Measurements from ENCODE around the gene LRP6. TPM values are rescaled to one million over a fixed set of nuclear protein-coding genes. Genes with fewer than 3 reads are reported as not detected.

The LRP6 gene
- total RNA-seq, 1 donor from 2014 or later, result 40.9 TPM

DNA sequence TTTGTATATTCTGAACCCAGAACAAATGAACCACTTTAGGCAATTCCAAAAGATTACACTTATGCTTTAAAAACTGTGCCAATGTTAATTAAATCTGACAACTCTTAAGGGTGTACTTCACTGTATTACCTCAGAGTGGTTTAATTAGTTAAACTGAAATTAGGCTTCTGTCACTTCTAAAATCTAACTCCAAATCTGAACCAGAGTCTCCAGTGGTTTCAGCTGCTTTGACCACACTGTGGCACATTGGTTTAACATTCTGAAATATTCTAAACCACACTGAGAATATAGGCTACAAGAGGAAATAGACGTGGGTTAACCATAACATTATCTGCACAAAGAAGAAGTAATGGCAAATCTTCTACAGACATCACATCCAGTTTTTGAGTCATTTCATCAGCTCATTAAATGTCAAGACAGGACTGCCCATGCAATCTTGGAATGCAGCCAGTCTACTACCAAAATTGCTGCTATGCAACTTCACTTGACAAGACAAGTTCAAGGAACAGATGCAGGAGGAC is 94.8 kb downstream of the LRP6 start:
- no peaks in the 10 kb centered on the region for H3K9me3 ChIP-seq (ENCODE audit: insufficient read depth, low read depth, low read length)
- no peaks in the 10 kb centered on the region for H3K9me3 Mint-ChIP-seq (ENCODE audit: unreplicated experiment)
- no peaks in the 10 kb centered on the region for H3K36me3 ChIP-seq (ENCODE audit: insufficient read depth, low read length)
- H3K4me1 Mint-ChIP-seq (ENCODE audit: low read depth, unreplicated experiment), result peaks cover 15% of the 10 kb centered on the region
- H4K20me1 ChIP-seq (ENCODE audit: insufficient read depth, low read length), result peaks cover 14% of the 10 kb centered on the region
- H3K27ac ChIP-seq (ENCODE audit: low read depth, low read length), result no peak overlapping the region
- TF ChIP-seq CTCF (IDR thresholded peaks at IDR 0.05; ENCODE audit: insufficient read depth, low read depth, low read length) (no peak), EZH2 (IDR thresholded peaks at IDR 0.05; ENCODE audit: insufficient read depth, low read length) (no peak)
- no peak overlapping the region for H3K4me3 Mint-ChIP-seq (ENCODE audit: unreplicated experiment)
- peaks cover 6% of the 10 kb centered on the region for H3K79me2 ChIP-seq (ENCODE audit: insufficient read depth, low read length)
- no peaks in the 10 kb centered on the region for H3K27me3 ChIP-seq (ENCODE audit: insufficient read depth, low read length)
- H2AFZ ChIP-seq (ENCODE audit: low read depth, low read length), result no peak overlapping the region
- no peak overlapping the region for H3K4me2 ChIP-seq (ENCODE audit: low read length)
- peak; percentile 77 for FAIRE-seq
- no peaks in the 10 kb centered on the region for H3K36me3 Mint-ChIP-seq (ENCODE audit: low read depth, unreplicated experiment)
- H3K9ac ChIP-seq (ENCODE audit: low read length), result no peak overlapping the region
- H3K27me3 Mint-ChIP-seq (ENCODE audit: low read depth, unreplicated experiment), result no peaks in the 10 kb centered on the region
- H3K4me1 ChIP-seq (ENCODE audit: insufficient read depth, low read length), result no peaks in the 10 kb centered on the region
- no peak overlapping the region for H3K4me3 ChIP-seq (ENCODE audit: insufficient read depth, low read depth, low read length)
- DNase-seq (ENCODE audit: low read depth), result peak; percentile 62
- no peak overlapping the region for H3K27ac Mint-ChIP-seq (ENCODE audit: unreplicated experiment)

- Mint-ChIP-seq H3K9me3 (ENCODE audit: unreplicated experiment) (no peaks in the 10 kb centered on the region), H3K4me3 (ENCODE audit: unreplicated experiment) (no peak overlapping the region), H3K27ac (ENCODE audit: unreplicated experiment) (no peak overlapping the region), H3K4me1 (ENCODE audit: low read depth, unreplicated experiment) (peaks cover 21% of the 10 kb centered on the region), H3K27me3 (ENCODE audit: low read depth, unreplicated experiment) (no peaks in the 10 kb centered on the region), H3K36me3 (ENCODE audit: low read depth, unreplicated experiment) (peaks cover 3% of the 10 kb centered on the region)
- H3K4me1 ChIP-seq (ENCODE audit: insufficient read depth, low read length), result no peaks in the 10 kb centered on the region
- no peak for FAIRE-seq
- H2AFZ ChIP-seq (ENCODE audit: low read depth, low read length), result no peak overlapping the region
- no peak overlapping the region for H3K4me3 ChIP-seq (ENCODE audit: insufficient read depth, low read depth, low read length)
- no peak overlapping the region for H3K4me2 ChIP-seq (ENCODE audit: low read length)
- DNase-seq (ENCODE audit: low read depth), result no peak
- H3K9me3 ChIP-seq (ENCODE audit: insufficient read depth, low read depth, low read length), result no peaks in the 10 kb centered on the region
- no peak overlapping the region for H3K9ac ChIP-seq (ENCODE audit: low read length)
- H3K79me2 ChIP-seq (ENCODE audit: insufficient read depth, low read length), result peaks cover 6% of the 10 kb centered on the region
- no peak for TF ChIP-seq EZH2 (IDR thresholded peaks at IDR 0.05; ENCODE audit: insufficient read depth, low read length)
- TF ChIP-seq CTCF (IDR thresholded peaks at IDR 0.05; ENCODE audit: insufficient read depth, low read depth, low read length), result no peak
- peaks cover 4% of the 10 kb centered on the region for H3K36me3 ChIP-seq (ENCODE audit: insufficient read depth, low read length)
- peaks cover 14% of the 10 kb centered on the region for H4K20me1 ChIP-seq (ENCODE audit: insufficient read depth, low read length)
- H3K27me3 ChIP-seq (ENCODE audit: insufficient read depth, low read length), result no peaks in the 10 kb centered on the region
- H3K27ac ChIP-seq (ENCODE audit: low read depth, low read length), result no peak overlapping the region
These were observed 99.0 kb downstream of the LRP6 start for GRCh38 chr12:12167847-12168246.

DNA sequence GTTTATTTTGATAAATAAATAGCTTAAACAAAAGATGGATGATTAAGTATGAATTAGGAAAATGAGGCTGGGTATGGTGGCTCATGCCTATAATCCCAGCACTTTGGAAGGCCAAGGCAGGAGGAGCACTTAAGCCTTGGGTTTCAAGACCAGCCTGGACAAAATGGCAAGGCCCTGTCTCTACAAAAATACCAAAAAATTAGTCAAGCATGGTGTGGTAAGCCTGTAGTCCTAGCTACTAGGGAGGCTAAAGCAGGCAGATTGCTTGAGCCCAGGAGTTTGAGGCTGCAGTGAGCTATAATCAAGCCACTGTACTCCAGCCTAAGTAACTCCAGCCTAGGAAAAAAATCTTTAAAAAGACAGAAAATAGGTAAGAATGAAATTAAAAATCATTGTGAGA is 100.1 kb downstream of the LRP6 start:
- no peaks in the 10 kb centered on the region for H3K4me1 ChIP-seq (ENCODE audit: insufficient read depth, low read length)

More for the DNA sequence above, 100.1 kb downstream of the LRP6 start:
- no peak overlapping the region for H3K27ac ChIP-seq (ENCODE audit: low read depth, low read length)
- FAIRE-seq, result no peak
- no peak overlapping the region for H3K4me3 Mint-ChIP-seq (ENCODE audit: unreplicated experiment)
- H3K27ac Mint-ChIP-seq (ENCODE audit: unreplicated experiment), result no peak overlapping the region
- H4K20me1 ChIP-seq (ENCODE audit: insufficient read depth, low read length), result peaks cover 7% of the 10 kb centered on the region
- peaks cover 8% of the 10 kb centered on the region for H3K36me3 Mint-ChIP-seq (ENCODE audit: low read depth, unreplicated experiment)
- H3K79me2 ChIP-seq (ENCODE audit: insufficient read depth, low read length), result peaks cover 5% of the 10 kb centered on the region
- no peaks in the 10 kb centered on the region for H3K9me3 Mint-ChIP-seq (ENCODE audit: unreplicated experiment)
- no peak overlapping the region for H3K9ac ChIP-seq (ENCODE audit: low read length)
- no peak for TF ChIP-seq EZH2 (IDR thresholded peaks at IDR 0.05; ENCODE audit: insufficient read depth, low read length)
- TF ChIP-seq CTCF (IDR thresholded peaks at IDR 0.05; ENCODE audit: insufficient read depth, low read depth, low read length), result no peak
- no peaks in the 10 kb centered on the region for H3K27me3 ChIP-seq (ENCODE audit: insufficient read depth, low read length)
- H2AFZ ChIP-seq (ENCODE audit: low read depth, low read length), result no peak overlapping the region
- peaks cover 10% of the 10 kb centered on the region for H3K4me1 Mint-ChIP-seq (ENCODE audit: low read depth, unreplicated experiment)
- peaks cover 10% of the 10 kb centered on the region for H3K36me3 ChIP-seq (ENCODE audit: insufficient read depth, low read length)
- no peak overlapping the region for H3K4me3 ChIP-seq (ENCODE audit: insufficient read depth, low read depth, low read length)
- H3K9me3 ChIP-seq (ENCODE audit: insufficient read depth, low read depth, low read length), result no peaks in the 10 kb centered on the region
- DNase-seq (ENCODE audit: low read depth), result no peak
- H3K4me2 ChIP-seq (ENCODE audit: low read length), result no peak overlapping the region
- H3K27me3 Mint-ChIP-seq (ENCODE audit: low read depth, unreplicated experiment), result no peaks in the 10 kb centered on the region

Data from astrocyte (in vitro differentiated cells and primary cell).